Measurements from ENCODE around the gene AP3S2.

The AP3S2 gene

GRCh38 chr15:89825271-89825940, 68.4 kb downstream of the AP3S2 start:
- no peaks in the 10 kb centered on the region for H3K9me3 ChIP-seq (ENCODE audit: insufficient read depth, low read length)
- no peak for DNase-seq (ENCODE audit: low read depth, low spot score)
- no peak for TF ChIP-seq ZNF274 (IDR thresholded peaks at IDR 0.05; ENCODE audit: low read depth, low read length)
- TF ChIP-seq YY1 (IDR thresholded peaks at IDR 0.05; ENCODE audit: insufficient read depth, insufficient read length) = no peak
- no peak for TF ChIP-seq SUZ12 (IDR thresholded peaks at IDR 0.05; ENCODE audit: extremely low read depth, insufficient read depth, insufficient read length)
- no peaks in the 10 kb centered on the region for H3K36me3 ChIP-seq (ENCODE audit: insufficient read depth, insufficient read length, low read length)
- H3K4me3 ChIP-seq (ENCODE audit: insufficient read length, low read depth) = no peak overlapping the region
- H3K27me3 ChIP-seq (ENCODE audit: insufficient read depth, insufficient read length) = no peaks in the 10 kb centered on the region
- peaks cover 24% of the 10 kb centered on the region for H3K4me1 ChIP-seq (ENCODE audit: insufficient read depth, insufficient read length)
- no peak overlapping the region for H3K9ac ChIP-seq (ENCODE audit: insufficient read length, low read depth)

DNA sequence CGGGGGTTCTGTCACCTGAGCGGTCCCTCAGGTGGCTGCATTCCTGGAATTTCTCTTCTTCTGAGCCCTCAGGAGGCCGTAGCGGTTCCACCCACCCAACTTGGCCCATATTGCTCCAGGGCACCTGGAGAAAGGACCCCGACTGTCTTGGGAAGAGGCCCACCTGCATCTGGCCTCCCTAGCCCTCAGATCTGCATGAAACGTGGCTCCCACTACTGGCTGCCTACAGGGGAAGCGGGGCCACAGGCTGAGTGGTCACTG, 69.3 kb downstream of the AP3S2 start:
- TF ChIP-seq ZNF274 (IDR thresholded peaks at IDR 0.05; ENCODE audit: low read depth, low read length) (no peak), YY1 (IDR thresholded peaks at IDR 0.05; ENCODE audit: insufficient read depth, insufficient read length) (no peak), SUZ12 (IDR thresholded peaks at IDR 0.05; ENCODE audit: extremely low read depth, insufficient read depth, insufficient read length) (no peak)
- H3K36me3 ChIP-seq (ENCODE audit: insufficient read depth, insufficient read length, low read length) = no peaks in the 10 kb centered on the region
- H3K4me1 ChIP-seq (ENCODE audit: insufficient read depth, insufficient read length) = peaks cover 24% of the 10 kb centered on the region

DNA sequence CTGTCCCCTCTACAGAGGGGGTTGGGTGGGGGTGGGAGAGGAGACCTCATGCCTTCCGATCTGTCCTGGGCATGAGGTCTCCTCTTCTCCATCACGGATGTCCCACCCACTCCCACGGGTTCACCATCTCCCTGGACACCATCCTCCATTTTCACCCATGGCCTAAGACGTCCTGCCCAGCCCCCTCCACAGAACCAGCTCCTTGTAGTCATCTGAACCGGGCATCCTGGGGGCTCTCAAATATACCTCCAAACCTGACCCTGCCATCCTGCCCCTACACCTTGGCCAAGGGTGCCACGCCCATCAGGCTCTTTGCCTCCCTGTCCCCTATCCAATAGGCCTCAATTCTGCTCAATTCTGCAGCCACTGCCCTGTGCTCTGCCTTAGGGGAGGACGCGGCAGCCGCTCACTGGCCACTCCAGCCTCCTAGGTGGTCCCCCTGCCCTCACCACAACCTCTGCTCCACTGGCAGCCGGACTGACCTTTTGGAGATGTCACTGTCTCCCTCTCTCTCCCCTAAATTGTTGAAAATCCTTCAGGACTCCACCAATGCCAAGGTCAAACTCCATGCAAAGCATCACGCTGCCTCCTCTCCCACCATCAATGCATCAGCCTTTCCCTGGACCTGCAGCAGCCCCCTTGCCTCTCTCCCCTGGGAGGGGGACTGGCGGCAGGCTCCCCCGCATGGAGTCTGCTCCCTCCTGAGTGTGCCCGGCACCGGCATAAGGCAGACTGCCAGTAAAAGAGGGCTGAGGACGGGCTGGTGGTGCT, 69.8 kb downstream of the AP3S2 start:
- DNase-seq (ENCODE audit: low read depth, low spot score) = no peak
- Histone ChIP-seq H3K9ac (ENCODE audit: insufficient read length, low read depth) (no peak overlapping the region), H3K9me3 (ENCODE audit: insufficient read depth, low read length) (no peaks in the 10 kb centered on the region), H3K4me3 (ENCODE audit: insufficient read length, low read depth) (no peak overlapping the region), H3K36me3 (ENCODE audit: insufficient read depth, insufficient read length, low read length) (no peaks in the 10 kb centered on the region), H3K27me3 (ENCODE audit: insufficient read depth, insufficient read length) (no peaks in the 10 kb centered on the region), H3K4me1 (ENCODE audit: insufficient read depth, insufficient read length) (peaks cover 24% of the 10 kb centered on the region)
- TF ChIP-seq YY1 (IDR thresholded peaks at IDR 0.05; ENCODE audit: insufficient read depth, insufficient read length) (no peak), SUZ12 (IDR thresholded peaks at IDR 0.05; ENCODE audit: extremely low read depth, insufficient read depth, insufficient read length) (no peak), ZNF274 (IDR thresholded peaks at IDR 0.05; ENCODE audit: low read depth, low read length) (no peak)

More for the DNA sequence above, 69.3 kb downstream of the AP3S2 start:
- Histone ChIP-seq H3K9me3 (ENCODE audit: insufficient read depth, low read length) (no peaks in the 10 kb centered on the region), H3K27me3 (ENCODE audit: insufficient read depth, insufficient read length) (no peaks in the 10 kb centered on the region), H3K4me3 (ENCODE audit: insufficient read length, low read depth) (no peak overlapping the region), H3K9ac (ENCODE audit: insufficient read length, low read depth) (no peak overlapping the region)
- no peak for DNase-seq (ENCODE audit: low read depth, low spot score)

DNA sequence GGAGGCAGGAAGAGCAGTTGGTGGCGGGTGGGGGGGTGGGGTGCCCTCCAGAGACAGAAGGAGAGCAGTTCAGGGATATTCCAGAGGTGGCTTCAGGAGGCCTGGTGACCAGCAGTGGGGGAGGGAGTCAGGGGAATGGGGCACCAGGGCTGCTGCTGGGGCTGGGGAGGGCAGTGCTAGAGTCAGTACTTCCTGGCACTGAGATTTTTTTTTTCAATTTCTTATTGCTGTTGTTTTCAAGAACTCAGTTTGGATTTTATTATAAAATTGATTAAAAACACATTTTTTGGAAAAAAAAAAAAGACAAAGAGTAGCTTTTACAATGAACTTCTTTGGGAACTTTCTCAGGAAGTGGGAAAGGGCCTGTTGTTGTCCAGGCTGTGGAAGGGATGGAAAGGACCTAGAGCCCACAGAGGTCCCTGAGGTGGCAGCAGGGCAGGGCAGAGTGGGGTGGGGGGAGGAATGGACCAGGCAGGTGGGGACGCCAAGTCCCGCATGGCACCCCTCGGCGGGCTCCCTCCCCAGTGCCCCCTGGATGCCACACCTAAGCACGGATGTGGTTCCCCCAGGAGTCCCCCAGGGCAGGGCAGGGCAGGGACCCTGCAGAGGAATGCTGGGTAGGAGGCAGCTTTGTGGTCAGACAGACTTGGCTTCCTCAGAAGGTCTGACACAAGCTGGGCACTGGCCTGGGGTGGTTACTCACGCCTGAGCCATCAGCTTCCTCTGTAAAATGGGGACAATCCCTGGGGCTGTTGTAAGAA, 70.7 kb downstream of the AP3S2 start:
- Histone ChIP-seq H3K36me3 (ENCODE audit: insufficient read depth, insufficient read length, low read length) (no peaks in the 10 kb centered on the region), H3K4me1 (ENCODE audit: insufficient read depth, insufficient read length) (peaks cover 18% of the 10 kb centered on the region), H3K9ac (ENCODE audit: insufficient read length, low read depth) (peak overlapping the region; percentile 14), H3K27me3 (ENCODE audit: insufficient read depth, insufficient read length) (no peaks in the 10 kb centered on the region), H3K4me3 (ENCODE audit: insufficient read length, low read depth) (no peak overlapping the region), H3K9me3 (ENCODE audit: insufficient read depth, low read length) (no peaks in the 10 kb centered on the region)
- DNase-seq (ENCODE audit: low read depth, low spot score) = no peak
- TF ChIP-seq YY1 (IDR thresholded peaks at IDR 0.05; ENCODE audit: insufficient read depth, insufficient read length) (no peak), ZNF274 (IDR thresholded peaks at IDR 0.05; ENCODE audit: low read depth, low read length) (no peak), SUZ12 (IDR thresholded peaks at IDR 0.05; ENCODE audit: extremely low read depth, insufficient read depth, insufficient read length) (no peak)

DNA sequence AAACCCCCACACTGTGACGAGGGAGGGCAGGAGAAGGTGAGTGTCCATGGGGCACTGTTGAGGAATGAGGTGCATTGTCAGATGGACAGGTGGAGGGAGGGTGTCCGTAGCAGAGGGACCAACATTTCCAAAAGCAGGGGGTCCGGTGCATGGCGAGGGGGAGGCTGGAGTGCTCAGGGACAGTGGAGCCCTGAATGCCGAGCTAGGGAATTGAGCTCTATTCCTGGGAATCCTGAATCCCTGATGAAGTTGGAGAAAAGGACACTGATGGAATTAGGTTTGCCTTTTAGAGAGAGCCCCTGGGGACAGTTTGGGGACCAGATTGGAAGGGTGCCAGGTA, 71.2 kb downstream of the AP3S2 start:
- H3K9ac ChIP-seq (ENCODE audit: insufficient read length, low read depth) = no peak overlapping the region
- H3K27me3 ChIP-seq (ENCODE audit: insufficient read depth, insufficient read length) = no peaks in the 10 kb centered on the region
- TF ChIP-seq ZNF274 (IDR thresholded peaks at IDR 0.05; ENCODE audit: low read depth, low read length) (no peak), YY1 (IDR thresholded peaks at IDR 0.05; ENCODE audit: insufficient read depth, insufficient read length) (no peak), SUZ12 (IDR thresholded peaks at IDR 0.05; ENCODE audit: extremely low read depth, insufficient read depth, insufficient read length) (no peak)
- no peak overlapping the region for H3K4me3 ChIP-seq (ENCODE audit: insufficient read length, low read depth)
- H3K4me1 ChIP-seq (ENCODE audit: insufficient read depth, insufficient read length) = peaks cover 18% of the 10 kb centered on the region
- H3K36me3 ChIP-seq (ENCODE audit: insufficient read depth, insufficient read length, low read length) = no peaks in the 10 kb centered on the region
- no peaks in the 10 kb centered on the region for H3K9me3 ChIP-seq (ENCODE audit: insufficient read depth, low read length)
- no peak for DNase-seq (ENCODE audit: low read depth, low spot score)

DNA sequence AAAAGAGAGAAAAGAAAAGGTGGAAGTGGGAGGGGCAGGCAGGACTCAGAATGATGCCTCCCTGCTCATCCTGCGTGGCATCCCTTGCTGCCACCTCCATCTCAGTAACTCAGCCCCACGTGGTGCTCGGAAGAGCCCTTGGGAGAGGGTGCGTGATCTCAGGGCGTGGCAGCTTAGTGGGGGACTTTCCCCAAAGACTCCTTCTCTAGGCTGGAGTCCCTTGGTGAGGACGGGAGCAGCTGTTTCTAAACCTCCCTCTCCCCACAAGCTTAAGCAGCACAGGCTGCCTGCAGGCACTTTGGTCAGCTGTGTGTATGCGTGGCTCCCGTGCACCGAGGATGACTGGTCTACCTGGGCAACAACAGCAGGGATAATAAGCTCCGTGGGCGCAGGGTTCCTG, 71.8 kb downstream of the AP3S2 start:
- no peak overlapping the region for H3K9ac ChIP-seq (ENCODE audit: insufficient read length, low read depth)
- H3K9me3 ChIP-seq (ENCODE audit: insufficient read depth, low read length) = no peaks in the 10 kb centered on the region
- peaks cover 16% of the 10 kb centered on the region for H3K4me1 ChIP-seq (ENCODE audit: insufficient read depth, insufficient read length)
- no peak for TF ChIP-seq ZNF274 (IDR thresholded peaks at IDR 0.05; ENCODE audit: low read depth, low read length)
- no peak overlapping the region for H3K4me3 ChIP-seq (ENCODE audit: insufficient read length, low read depth)
- no peak for DNase-seq (ENCODE audit: low read depth, low spot score)
- no peaks in the 10 kb centered on the region for H3K36me3 ChIP-seq (ENCODE audit: insufficient read depth, insufficient read length, low read length)
- peaks cover under 1% of the 10 kb centered on the region for H3K27me3 ChIP-seq (ENCODE audit: insufficient read depth, insufficient read length)

Measured in NT2/D1 (cell line).